ENCODE measurements around the gene MCF2L.

The MCF2L gene

GRCh38 chr13:112965573-112966115 lies 3.4 kb upstream of the MCF2L start:
- no peak for DNase-seq

- no peak for DNase-seq
Measured at GRCh38 chr13:112966776-112967175, 2.2 kb upstream of the MCF2L start.

GRCh38 chr13:112967686-112968379 lies 1.2 kb upstream of the MCF2L start:
- no peak for DNase-seq

GRCh38 chr13:112968380-112968909 lies 569 bp upstream of the MCF2L start:
- DNase-seq, result no peak

GRCh38 chr13:112969692-112970338 lies 801 bp downstream of the MCF2L start:
- DNase-seq, result no peak

GRCh38 chr13:112970552-112971287 lies 1.7 kb downstream of the MCF2L start:
- no peak for DNase-seq

- no peak for DNase-seq
Measured at GRCh38 chr13:112971288-112971643, 2.3 kb downstream of the MCF2L start.

GRCh38 chr13:112972258-112972657 lies 3.2 kb downstream of the MCF2L start:
- DNase-seq, result no peak

- DNase-seq, result no peak
Measured at GRCh38 chr13:112972867-112973576, 4.0 kb downstream of the MCF2L start.

GRCh38 chr13:112973577-112973951 lies 4.5 kb downstream of the MCF2L start:
- no peak for DNase-seq

GRCh38 chr13:112974125-112974524 lies 5.1 kb downstream of the MCF2L start:
- no peak for DNase-seq

- DNase-seq, result no peak
Measured at GRCh38 chr13:112974671-112975070, 5.7 kb downstream of the MCF2L start.

GRCh38 chr13:112975401-112975939 lies 6.5 kb downstream of the MCF2L start:
- no peak for DNase-seq

- DNase-seq, result no peak
Measured at GRCh38 chr13:112976526-112976925, 7.5 kb downstream of the MCF2L start.

- DNase-seq, result no peak
Measured at GRCh38 chr13:112977091-112977490, 8.1 kb downstream of the MCF2L start.

- no peak for DNase-seq
Measured at GRCh38 chr13:112977525-112977924, 8.5 kb downstream of the MCF2L start.

GRCh38 chr13:112978561-112979405 lies 9.8 kb downstream of the MCF2L start:
- DNase-seq, result no peak

- DNase-seq, result no peak
Measured at GRCh38 chr13:112979406-112979902, 10.4 kb downstream of the MCF2L start.

- DNase-seq, result no peak
Measured at GRCh38 chr13:112980434-112980833, 11.4 kb downstream of the MCF2L start.

GRCh38 chr13:112981451-112981850 lies 12.4 kb downstream of the MCF2L start:
- DNase-seq, result no peak

GRCh38 chr13:112982281-112983041 lies 13.4 kb downstream of the MCF2L start:
- DNase-seq, result no peak

Measured in NCI-H1436 treated with DMSO at 0.1 percent for 48 hours (cell line).